HepG2 (cell line): ENCODE results near the gene SNED1. TPM values are rescaled to one million over a fixed set of nuclear protein-coding genes. Genes with fewer than 3 reads are reported as not detected.

Experiments used
- FOSL2 ChIP-seq: sonication (generic); formaldehyde crosslinking; IDR thresholded peaks from 2 replicates; pipeline ENCODE4 v1.4.0; 2020; ENCODE audit warnings: missing genetic modification reagents
- GATAD2A ChIP-seq: IDR thresholded peaks from 2 replicates; pipeline ENCODE4 v1.6.1; 2016
- GTF2F1 ChIP-seq: fragments of 150-350 bp; IDR thresholded peaks from 2 replicates; pipeline ENCODE4 v1.6.1; 2014; ENCODE audit warnings: low read length
- KLF11 ChIP-seq: IDR thresholded peaks from 2 replicates; pipeline ENCODE4 v1.6.1; 2016; ENCODE audit warnings: missing compliant biosample characterization
- KLF16 ChIP-seq, 2 experiments: sonication (generic) in 1 of 2; formaldehyde crosslinking in 1 of 2; IDR thresholded peaks; 2 replicates each; pipeline versions ENCODE4 v1.6.1 to v1.8.0; 2016 to 2023; ENCODE audit warnings: missing genetic modification reagents in 2 of 2, missing compliant biosample characterization in 1 of 2
- MTA3 ChIP-seq: sonication (generic); formaldehyde crosslinking; IDR thresholded peaks from 2 replicates; pipeline ENCODE4 v1.4.0; 2020; ENCODE audit warnings: missing genetic modification reagents
- NRL ChIP-seq: sonication (generic); formaldehyde crosslinking; IDR thresholded peaks from 2 replicates; pipeline ENCODE4 v1.5.0; 2020; ENCODE audit warnings: missing genetic modification reagents, mild to moderate bottlenecking, moderate library complexity, borderline replicate concordance
- POLR2AphosphoS5 ChIP-seq: IDR thresholded peaks from 2 replicates; pipeline ENCODE4 v1.6.1; 2012; ENCODE audit warnings: low read depth, low read length
- SOX5 ChIP-seq: IDR thresholded peaks from 2 replicates; pipeline ENCODE4 v1.6.1; 2016; ENCODE audit warnings: borderline replicate concordance
- TMF1 ChIP-seq: sonication (generic); formaldehyde crosslinking; IDR thresholded peaks from 2 replicates; pipeline ENCODE4 v1.8.1; 2022; ENCODE audit warnings: low read depth, missing genetic modification reagents
- USF2 ChIP-seq, 2 experiments: sonication (generic) in 1 of 2; formaldehyde crosslinking in 1 of 2; IDR thresholded peaks; 2 replicates each; pipeline versions ENCODE4 v1.5.1 to v1.6.1; 2011 to 2020; ENCODE audit warnings: borderline replicate concordance in 1 of 2, low read depth in 1 of 2, low read length in 1 of 2, mild to moderate bottlenecking in 1 of 2, missing genetic modification reagents in 1 of 2, moderate library complexity in 1 of 2
- ZFP36L1 ChIP-seq: sonication (generic); formaldehyde crosslinking; IDR thresholded peaks from 2 replicates; pipeline ENCODE4 v1.8.0; 2022; ENCODE audit warnings: mild to moderate bottlenecking, missing genetic modification reagents, moderate library complexity
- ZFP90 ChIP-seq: sonication (generic); formaldehyde crosslinking; IDR thresholded peaks from 2 replicates; pipeline ENCODE4 v1.8.0; 2022; ENCODE audit warnings: missing genetic modification reagents, mild to moderate bottlenecking, inconsistent platforms, borderline replicate concordance
- ZHX1 ChIP-seq: sonication (generic); formaldehyde crosslinking; IDR thresholded peaks from 2 replicates; pipeline ENCODE4 v1.8.1; 2022; ENCODE audit warnings: low read depth, mild to moderate bottlenecking, missing genetic modification reagents
- ZKSCAN5 ChIP-seq: sonication (generic); formaldehyde crosslinking; IDR thresholded peaks from 2 replicates; pipeline ENCODE4 v1.5.1; 2020; ENCODE audit warnings: mild to moderate bottlenecking, missing genetic modification reagents
- polyA plus RNA-seq, 8 experiments: library from polyadenylated mRNA; depleted of rRNA in 3 of 8; stranded (reverse) in 7 of 8; unstranded in 1 of 8; fragments of >200 nt; fragmentation: Illumina TruSeq in 4 of 8; extraction: Trizol in 4 of 8; gene quantifications; 2 replicates each; pipeline versions ENCODE4 v1.2.1 to v1.2.3, GENCODE V29; 2011 to 2016; ENCODE audit warnings: low read depth in 4 of 8, missing spikeins in 1 of 8, mixed read lengths in 1 of 8; ENCODE audit not compliant: insufficient read depth in 1 of 8
- total RNA-seq, 5 experiments: library from RNA; depleted of rRNA; stranded (reverse); fragments of >200 nt; fragmentation: Illumina TruSeq; extraction: Trizol; gene quantifications; 2 replicates each; pipeline ENCODE4 v1.2.3, GENCODE V29; 2016; ENCODE audit warnings: low read depth in 1 of 5
- TF ChIP-seq, protein P1 (sequence below): sonication (generic); formaldehyde crosslinking; IDR thresholded peaks from 2 replicates; pipeline ENCODE4 v1.4.0; 2020; ENCODE audit warnings: missing genetic modification reagents
- TF ChIP-seq, protein P2 (sequence below): sonication (generic); formaldehyde crosslinking; IDR thresholded peaks from 2 replicates; pipeline ENCODE4 v1.9.0; 2021; ENCODE audit warnings: missing genetic modification reagents, borderline replicate concordance

The SNED1 gene
- total and polyA plus RNA-seq, 2 of the 13 experiments (the other 11 are each of a cell fraction or from before 2014, with no cell fraction given) = 0.15 to 0.65 TPM

DNA sequence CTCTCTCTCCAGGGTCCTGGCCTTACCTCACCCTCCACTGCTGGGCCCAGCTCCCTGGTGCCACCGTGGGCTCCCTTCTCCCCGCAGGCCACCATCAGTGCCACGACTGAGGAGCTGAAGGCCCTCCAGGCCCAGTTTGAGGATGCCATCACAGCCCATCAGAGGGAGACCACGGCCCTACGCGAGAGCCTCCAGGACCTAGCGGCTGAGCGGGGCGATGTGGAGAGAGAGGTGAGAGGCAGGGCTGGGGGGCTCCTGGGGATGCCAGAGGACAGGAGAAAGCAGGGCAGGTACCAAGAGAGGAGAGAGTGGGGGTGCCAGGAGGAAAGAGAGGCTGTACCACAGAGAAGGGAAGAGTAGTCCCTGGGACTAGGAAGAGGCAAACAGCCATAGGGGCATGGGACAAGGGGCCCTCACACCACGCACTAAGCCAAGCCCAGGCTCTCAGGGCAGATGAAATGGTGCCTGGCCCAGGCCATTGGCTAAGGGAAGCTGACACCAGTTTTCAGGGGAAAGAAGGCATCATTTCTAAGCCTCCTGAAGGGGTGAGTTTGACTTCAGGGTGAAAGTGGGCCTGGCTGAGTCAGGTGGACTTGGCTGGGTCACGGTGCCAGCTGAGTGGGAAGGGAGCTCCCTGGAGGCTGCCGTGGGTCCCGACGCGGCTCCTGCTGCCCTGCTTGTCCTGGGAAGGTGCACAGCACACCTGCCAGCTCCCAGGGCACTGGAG is 39.0 kb upstream of the SNED1 start (continued):
- peak; percentile 50; the same call in 1 of the 2 replicates for TF ChIP-seq ZHX1 (CRISPR knock-in tag)
- TF ChIP-seq ZKSCAN5 (CRISPR knock-in tag) = 0 out of 2 replicates have a peak, but pooled peaks have one; percentile 37
- no peak for TF ChIP-seq GATAD2A (CRISPR knock-in tag)
- no peak for TF ChIP-seq KLF11 (CRISPR knock-in tag)
- 0 out of 4 replicates have a peak, but pooled peaks of 1 of the 2 experiments have one; percentile 20 for TF ChIP-seq KLF16 (CRISPR knock-in tag; IDR thresholded peaks at IDR 0.05)
- no peak for TF ChIP-seq ZFP90 (CRISPR knock-in tag)
- TF ChIP-seq TMF1 (CRISPR knock-in tag) = 0 out of 2 replicates have a peak, but pooled peaks have one; percentile 10
- TF ChIP-seq FOSL2 (CRISPR knock-in tag) = no peak
- no peak for TF ChIP-seq MTA3
- TF ChIP-seq ZFP36L1 (CRISPR knock-in tag) = no peak
- TF ChIP-seq, protein P1, sequence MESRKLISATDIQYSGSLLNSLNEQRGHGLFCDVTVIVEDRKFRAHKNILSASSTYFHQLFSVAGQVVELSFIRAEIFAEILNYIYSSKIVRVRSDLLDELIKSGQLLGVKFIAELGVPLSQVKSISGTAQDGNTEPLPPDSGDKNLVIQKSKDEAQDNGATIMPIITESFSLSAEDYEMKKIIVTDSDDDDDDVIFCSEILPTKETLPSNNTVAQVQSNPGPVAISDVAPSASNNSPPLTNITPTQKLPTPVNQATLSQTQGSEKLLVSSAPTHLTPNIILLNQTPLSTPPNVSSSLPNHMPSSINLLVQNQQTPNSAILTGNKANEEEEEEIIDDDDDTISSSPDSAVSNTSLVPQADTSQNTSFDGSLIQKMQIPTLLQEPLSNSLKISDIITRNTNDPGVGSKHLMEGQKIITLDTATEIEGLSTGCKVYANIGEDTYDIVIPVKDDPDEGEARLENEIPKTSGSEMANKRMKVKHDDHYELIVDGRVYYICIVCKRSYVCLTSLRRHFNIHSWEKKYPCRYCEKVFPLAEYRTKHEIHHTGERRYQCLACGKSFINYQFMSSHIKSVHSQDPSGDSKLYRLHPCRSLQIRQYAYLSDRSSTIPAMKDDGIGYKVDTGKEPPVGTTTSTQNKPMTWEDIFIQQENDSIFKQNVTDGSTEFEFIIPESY (CRISPR knock-in tag) = peak; percentile 81
- TF ChIP-seq GTF2F1 = no peak
- 0 out of 2 replicates have a peak, but pooled peaks have one; percentile 27 for TF ChIP-seq POLR2AphosphoS5
- no peak for TF ChIP-seq SOX5 (CRISPR knock-in tag)
- no peak for TF ChIP-seq USF2 (IDR thresholded peaks at IDR 0.05; ENCODE audit: low read depth, low read length)
- TF ChIP-seq USF2 (CRISPR knock-in tag; IDR thresholded peaks at IDR 0.05; ENCODE audit: borderline replicate concordance) = 0 out of 2 replicates have a peak, but pooled peaks have one; percentile 33
- TF ChIP-seq, protein P2, sequence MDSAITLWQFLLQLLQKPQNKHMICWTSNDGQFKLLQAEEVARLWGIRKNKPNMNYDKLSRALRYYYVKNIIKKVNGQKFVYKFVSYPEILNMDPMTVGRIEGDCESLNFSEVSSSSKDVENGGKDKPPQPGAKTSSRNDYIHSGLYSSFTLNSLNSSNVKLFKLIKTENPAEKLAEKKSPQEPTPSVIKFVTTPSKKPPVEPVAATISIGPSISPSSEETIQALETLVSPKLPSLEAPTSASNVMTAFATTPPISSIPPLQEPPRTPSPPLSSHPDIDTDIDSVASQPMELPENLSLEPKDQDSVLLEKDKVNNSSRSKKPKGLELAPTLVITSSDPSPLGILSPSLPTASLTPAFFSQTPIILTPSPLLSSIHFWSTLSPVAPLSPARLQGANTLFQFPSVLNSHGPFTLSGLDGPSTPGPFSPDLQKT (CRISPR knock-in tag) = no peak
- peak; percentile 56; the same call in 1 of the 2 replicates for TF ChIP-seq NRL (CRISPR knock-in tag)
